Stimulated activated CD8-positive, alpha-beta memory T cell treated with anti-CD3 and anti-CD28 coated beads, Interleukin-4, amount 100 ng/mL, for 4 hours (primary cell): ENCODE measurements around the gene NGEF.
"Not testable (repeated sequence)": the region's sequence is repeated elsewhere in the genome, so short reads cannot be mapped to it uniquely, and the experiment has no call there.

Source experiments
- DNase-seq, 2 donors: peaks; one replicate each; pipeline ENCODE4 v3.0.0-alpha.2; 2020; ENCODE audit warnings: low read depth in 2 of 2, low spot score in 1 of 2

Gene NGEF

DNA sequence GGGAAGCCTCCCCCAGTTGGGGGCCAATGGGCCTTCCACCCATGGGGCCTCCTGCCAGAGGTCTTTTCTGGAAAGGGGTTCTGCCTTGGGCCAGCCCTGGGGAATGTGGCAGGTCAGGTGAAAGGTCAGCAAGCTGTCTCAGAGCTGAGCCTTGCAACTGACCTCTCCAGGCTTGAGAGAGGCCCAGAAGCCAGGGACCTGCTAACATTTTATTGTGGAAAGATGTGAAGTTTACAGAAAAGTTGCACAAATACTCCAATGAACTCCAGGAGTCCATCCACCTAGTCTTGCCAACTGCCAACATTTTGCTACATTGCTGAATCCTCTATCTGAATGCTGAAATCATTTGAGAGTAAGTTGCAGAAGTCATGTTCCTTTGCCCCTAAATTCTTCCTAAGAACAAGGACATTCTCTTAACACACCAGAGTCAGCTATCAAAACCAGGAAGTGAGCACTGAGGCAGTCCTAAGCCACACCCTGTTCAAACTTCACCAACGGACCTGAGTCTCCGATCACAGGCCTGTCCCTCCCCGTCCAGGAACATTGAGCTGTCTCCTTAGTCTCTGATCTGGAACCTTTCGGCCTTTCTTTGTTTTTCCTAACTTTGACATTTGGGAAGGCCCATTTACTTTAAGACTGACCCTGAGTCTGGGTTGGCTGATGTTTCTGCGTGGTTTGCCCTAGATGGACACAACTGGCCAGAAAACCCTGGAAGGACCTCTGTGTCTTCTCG lies 139.0 kb downstream of the NGEF start:
- DNase-seq, result no peak

DNA sequence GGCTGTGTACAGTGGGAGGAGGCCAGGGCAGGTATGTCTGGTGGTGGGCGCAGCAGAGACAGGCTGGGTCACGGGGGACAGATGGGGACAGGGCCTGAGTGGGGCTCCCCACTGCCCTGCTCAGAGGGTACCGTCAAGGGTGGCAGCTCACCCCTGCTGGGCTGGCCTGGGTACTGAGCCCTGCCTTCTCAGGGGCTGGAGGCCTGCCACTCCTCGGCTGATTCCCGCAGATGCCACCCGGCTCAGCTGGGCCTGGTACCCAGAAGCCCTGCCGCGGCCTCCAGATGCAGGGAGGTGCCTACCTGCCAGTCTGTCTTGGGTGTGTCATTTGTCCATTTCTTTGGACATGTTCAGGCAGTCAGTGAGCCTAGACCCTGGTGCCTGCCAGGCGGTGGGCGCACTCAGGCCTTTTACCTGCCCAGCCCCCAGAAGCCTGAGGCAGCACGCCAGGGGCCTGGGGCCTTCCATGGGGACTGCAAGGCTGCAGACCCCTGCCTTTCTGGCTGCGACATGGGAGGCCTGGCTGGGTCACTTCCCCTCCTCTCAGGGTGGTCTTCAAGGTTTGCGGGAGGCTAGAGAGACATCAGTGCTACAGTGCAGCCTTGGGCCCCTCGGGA lies 139.7 kb downstream of the NGEF start:
- no peak for DNase-seq

DNA sequence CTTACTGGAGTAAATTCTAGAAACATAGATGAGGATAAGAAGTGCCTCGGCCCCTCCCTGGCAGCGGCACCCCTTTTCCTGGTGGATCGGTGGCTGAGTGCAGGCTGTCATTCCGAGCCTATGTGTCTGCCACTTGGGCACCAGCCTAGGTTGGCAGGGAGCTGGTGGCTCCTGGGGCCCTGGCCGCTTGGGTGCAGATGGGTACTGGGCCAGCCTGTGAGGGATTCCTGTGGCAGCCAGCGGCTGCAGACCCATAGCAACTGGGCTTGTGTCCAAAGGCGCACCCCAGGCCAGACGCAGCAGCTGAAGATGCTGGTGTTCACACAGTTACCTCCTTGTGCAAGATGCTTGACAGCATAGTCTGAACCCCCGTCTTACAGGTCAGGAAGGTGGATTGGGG lies 140.2 kb downstream of the NGEF start:
- DNase-seq, result no peak

DNA sequence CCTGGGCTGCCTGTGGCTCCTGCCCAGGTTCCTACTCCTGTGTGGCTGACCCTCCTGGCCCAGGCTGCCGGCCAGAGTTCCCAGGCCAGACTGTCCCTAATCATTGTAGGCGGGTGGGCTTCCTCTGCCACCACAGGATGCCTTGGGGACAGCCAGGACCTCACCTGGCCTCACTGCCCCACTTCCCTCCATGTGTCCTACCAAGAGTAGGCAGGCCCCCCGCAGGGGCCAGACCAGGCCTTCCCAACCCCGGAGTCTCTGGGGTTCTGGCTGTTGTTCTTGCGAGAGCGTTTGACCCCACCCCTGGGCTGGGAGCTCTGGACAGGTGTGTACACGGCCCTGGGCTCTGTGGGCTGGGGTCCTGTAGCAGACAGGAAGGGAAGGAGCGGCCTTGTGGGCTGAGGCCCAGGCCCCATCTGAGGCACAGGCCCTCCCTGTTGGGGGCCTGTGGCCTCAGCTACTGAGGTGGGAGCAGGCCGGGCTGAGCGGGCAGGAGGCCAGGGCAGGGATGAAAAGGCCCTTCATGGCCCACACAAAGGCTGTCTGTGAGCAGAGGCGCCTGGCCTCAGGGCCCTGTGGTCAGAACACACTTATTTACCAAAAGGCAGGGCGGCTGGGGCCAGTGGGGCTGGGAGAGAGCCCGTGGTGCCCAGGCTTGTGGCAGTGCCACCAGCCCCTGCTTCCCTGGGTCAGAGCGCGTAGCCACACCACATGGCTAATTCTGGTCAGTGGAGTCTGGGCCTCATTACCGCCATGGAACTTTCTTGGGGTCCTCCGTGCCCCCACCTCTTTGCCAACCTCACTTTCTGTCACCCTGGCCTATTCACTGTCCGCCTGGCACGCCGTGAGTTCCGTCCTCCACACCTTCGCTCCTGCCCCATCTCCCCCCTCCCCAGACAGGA lies 141.0 kb downstream of the NGEF start:
- no peak for DNase-seq

DNA sequence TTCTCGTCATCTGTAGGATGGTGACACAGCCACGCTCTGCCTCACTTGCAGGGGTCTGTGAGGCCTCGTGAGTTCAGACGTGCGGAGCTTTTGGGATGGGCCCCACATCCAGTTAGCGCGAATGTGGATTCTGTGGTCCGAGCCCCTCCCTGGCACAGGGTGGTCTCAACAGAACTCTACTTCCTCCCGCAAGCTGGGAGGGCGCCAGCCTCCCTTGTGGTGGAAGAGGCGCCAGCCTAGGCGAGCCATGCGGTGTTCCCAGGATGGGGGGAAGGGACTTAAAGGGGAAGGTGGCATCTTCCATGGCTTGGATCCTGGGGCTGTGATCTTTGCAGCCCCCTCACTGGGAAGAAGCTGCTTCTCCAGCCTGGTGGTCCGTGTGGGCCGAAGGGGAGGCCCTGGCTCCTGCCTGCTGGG lies 141.6 kb downstream of the NGEF start:
- no peak for DNase-seq

DNA sequence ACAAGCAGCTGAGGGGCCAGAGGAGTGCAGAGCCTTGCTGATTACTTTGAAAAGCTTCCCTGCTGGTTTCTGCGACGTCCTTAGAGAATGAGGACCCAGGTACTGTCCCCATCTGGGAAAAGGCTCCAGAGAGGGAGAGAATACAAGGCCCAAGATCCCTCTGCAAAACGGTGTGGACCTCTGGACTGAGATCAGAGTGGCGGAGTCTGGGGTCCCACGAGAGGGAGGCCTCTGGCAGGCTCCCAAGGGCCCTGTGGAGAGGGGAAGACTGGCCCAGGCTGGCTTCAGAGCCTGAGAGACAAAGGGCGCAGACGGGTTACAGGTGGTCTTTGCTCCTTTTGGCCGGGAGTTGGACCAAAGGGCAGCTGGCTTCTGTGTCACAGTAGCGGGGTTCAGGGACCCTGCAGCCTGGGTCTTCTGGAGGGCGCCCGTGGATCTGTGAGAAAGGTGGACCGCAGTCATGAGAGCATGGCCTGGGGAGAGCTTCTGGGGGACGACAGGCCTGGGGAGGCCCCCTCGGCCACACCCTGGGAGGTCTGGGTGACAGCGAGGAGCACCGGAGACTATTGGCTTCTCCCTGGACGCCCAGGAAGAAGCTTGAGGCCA lies 142.2 kb downstream of the NGEF start:
- DNase-seq, result no peak

DNA sequence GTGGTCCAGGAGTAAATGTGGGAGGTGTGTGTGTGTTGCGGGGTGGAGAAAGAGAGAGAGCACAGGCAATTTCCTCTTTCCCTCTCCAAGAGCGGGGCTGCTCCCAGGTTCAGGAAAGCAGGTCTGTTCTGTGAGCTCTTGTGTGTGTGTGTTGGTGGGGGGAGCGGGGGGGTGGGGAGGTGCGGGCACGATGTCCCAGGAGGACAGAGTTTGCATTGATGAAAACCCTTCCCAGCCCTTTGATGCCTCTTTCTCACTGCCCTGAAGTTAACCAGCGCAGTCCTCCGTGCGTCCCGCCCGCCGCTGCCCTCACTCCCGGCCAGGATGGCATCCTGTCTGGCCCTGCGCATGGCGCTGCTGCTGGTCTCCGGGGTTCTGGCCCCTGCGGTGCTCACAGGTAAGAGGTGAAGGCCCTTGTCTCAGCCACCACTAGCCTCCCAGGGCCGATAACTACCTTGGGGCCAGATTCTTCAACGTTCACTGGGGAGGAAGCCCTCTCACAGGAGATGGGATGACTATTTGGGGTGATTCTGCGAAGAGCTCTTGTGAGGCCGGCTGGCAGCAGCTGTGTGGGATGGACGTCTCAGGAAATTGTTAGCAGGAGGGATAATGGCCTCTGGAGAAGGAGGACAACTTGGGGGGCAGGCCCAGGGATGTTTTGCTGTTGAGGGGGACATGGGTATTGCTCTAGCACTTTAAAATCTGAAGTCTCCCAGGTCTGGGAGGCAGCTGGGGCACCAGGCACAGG lies 142.9 kb downstream of the NGEF start, which contains the start of gene SNORC:
Gene SNORC (plus strand): TSS at position 247 of the 748 bp plus-strand sequence. CDS start 78 bp downstream, at position 325.
- DNase-seq, result no peak

DNA sequence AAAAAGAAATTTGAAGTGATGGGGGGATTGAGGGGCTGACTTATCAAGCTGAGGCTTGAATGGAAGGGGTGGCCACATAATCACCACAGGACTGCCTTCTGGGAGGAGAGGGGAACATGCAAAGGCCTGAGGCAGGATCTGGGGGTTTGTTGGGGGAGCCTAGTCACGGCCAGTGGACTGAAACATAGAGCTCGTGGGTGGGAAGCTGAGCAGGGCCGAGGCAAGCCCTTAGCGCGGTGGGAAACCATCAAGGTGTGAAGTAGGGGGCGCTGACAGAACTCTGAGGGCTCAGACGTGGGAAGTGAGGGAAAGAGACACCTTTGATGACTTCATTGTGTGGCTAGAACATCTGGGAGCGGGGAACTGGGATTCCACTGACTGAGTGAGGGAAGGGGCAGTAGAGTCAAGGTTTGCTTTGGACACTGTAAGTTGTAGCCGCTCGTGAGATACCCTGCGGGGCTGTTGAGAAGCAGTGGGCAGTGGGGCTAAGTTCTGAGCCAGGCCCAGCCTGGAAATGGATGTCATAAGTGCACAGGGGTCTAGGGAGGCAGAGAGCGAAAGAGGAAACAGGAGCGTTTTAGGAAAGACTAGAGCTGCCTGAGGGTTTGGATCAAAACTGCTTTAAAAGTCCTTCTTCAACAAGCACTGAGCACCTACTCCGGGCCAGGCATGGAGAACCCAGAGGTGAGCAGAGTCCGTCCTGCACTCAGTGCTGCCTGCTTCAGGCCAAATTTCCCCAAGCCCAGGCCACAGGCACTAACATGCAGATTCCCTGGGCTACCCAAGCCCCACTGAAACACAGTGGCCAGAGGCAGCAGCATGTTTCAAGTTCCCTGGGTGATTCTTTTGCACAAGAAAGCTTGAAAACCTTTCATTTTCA lies 143.7 kb downstream of the NGEF start:
- no peak for DNase-seq

DNA sequence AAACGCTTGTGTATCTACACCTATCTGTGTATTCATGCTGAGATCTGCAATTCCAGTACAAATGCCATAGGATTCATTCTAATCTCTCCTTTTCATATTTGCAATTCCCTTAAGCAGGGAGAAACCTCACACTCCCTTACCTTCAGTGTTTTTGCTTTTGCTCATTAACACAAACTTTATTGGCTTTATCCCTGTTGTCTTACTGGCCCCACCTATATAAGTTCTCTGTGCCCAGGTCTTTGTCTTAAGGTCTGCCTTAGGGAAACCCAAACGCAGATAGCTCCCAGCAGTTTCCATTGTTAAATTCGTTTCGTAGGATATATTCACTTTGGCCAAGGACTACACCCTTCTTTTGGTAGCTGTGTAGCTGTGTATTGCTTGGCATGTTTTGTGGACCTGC lies 147.0 kb downstream of the NGEF start:
- no peak for DNase-seq

DNA sequence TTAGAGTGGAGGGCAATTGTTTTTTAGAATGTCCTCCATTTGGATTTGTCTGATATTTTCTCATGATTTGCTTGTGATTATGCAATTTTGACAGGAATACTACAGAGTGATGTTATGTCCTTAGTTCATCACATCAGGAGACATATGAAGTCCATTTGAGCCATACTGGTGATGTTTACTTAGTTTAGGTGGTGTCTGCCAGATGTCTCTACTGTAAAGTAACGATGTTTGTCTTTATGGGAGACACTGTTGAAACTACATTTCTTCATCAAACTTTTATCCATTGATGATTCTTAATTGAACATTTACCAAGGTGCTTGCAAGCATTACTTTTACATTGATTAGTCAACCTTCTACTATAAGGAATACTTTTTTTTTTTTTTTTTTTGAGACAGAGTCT lies 147.9 kb downstream of the NGEF start:
- DNase-seq, result no peak

DNA sequence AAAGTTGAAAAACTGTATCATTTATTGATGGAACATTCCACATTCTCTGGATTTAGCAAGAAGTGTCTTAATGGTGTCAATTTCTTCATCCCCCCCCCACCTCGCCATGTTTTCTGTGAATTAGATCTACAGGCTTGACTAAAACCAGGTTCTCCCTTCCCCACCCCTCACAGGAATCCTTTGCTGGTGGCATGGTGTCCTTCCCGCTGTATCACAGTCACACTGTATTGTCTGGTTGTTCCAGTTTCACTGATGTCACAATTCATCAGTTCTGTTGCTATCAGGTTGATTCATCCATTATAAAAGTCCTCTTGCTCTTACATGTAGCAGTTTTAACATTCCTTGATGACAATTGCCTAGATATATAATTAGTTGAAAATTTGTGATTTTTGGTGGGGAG lies 149.1 kb downstream of the NGEF start:
- no peak for DNase-seq

DNA sequence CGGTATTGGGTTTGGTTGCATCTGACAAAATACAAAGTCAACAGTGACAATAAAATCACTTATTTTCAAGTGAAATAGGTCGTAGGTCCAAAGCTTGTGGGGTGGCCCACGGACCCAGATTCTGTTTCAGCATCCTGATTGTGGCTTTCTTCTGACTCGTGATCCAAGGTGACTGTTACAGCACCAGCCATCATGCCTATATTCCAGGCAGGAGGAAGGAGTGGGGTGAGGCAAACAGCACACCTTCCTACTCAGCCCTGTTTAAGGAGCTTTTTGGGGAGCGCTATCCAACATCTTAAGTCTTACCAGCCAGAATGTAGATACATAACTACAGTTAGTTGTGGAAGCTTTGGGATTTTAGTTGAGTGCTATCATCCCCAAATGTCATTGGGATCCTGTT lies 151.7 kb downstream of the NGEF start:
- DNase-seq, result no peak

DNA sequence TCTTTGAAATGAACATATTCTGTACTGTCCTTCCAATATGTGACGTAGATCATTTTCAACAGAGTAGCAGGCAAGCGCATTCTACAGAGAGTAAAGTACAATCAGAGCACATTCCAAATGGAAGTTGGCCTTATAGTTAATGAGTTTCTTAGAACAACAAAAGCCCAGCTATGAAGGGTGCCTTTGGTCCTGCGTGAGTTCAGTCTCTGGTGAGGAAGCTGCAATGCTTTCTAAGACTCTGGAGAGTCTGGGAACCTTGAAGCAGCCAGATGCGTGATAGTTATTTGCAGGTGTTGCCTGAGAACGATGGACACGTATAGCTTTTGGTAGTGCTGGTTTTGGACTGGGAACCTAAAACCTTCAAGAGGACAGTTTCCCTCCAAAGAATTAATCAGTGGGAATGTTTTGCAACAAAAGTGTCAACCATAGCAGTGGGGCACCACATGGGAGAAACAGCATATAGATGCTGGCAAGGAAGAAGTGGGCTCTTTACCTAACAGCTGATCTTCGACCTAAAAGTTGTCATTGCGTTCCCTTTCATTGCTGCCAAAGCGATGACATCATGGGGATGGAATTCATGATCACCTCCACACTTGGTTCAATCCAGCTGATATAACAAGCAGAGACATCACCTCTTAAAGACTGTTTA lies 152.3 kb downstream of the NGEF start:
- no peak for DNase-seq

DNA sequence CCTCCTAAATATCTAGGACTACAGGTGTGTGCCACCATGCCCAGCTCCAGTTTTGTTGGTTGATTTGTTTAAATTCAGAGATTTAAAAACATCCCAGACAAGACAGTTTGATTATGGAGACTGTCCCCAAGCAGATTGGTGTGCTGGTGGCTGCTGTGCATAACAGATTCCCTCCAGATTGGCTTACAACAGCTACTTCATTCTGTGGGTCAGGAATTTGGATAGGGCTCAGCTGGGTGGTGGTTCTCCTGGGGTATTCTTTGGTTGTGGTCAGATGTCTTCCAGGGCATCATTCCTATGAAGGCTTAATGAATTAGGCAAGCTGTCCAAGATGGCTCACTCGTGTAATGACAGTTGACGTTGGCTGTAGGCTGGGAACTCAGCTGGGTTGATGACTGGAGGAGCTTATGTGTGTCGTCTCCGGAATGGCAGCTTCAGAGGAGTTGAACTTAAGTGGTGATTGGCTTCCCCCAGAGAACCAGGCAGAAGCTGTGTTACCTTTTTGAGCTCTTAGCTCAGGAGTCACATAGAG lies 153.6 kb downstream of the NGEF start:
- no peak for DNase-seq

DNA sequence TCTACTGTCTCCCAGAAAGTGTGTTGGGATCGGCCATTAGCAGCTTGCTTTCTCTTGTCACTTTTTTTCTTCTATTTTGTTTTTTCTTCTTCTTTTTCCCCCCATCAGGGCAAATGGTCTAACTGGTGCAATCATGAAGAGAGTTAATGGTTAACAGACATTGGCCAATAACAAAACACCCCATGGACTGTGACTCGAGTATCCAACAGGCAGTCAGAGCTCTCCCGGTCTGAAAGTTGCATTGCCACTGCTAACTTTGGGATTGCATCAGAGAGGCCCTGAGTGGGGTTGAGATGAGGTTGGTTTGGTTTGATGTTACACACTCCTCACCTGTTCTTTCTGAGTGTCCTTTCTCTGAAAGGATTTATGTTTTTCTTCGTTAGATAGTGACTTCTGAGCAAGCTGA lies 155.9 kb downstream of the NGEF start:
- no peak for DNase-seq

DNA sequence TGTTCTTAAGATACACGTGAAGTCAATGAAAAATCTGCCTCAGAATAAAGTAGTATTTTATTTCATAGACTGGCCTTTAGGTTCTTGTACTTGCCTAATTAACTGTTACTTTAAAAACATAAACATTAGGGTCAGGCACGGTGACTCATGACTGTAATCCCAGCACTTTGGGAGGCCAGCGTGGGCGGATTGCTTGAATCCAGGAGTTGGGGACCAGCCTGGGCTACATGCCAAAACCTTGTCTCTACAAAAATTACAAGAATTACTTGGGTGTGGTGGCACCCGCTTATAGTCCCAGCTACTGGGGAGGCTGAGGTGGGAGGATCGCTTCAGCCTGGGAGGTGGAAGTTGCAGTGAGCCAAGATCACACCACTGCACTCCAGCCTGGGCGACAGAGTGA lies 159.0 kb downstream of the NGEF start:
- no peak for DNase-seq

DNA sequence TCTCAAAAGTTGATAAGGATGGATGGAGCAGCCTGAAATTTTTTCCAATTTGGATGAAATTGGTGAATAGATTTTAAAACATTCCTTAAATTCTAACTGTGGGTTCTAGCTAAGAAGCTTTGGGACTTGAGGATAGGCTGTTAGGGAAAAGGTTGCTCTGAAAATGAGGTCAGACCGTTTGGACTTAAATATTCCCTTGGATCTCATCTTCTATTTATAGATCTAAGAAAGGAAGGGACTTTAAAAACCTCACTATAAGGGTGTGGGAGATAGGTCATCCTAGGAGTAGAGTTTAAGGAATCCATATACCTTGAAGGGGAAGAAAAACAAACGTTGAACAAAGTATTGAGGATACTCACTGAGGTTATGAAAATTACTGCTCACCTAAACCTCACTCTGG lies 160.4 kb downstream of the NGEF start:
- no peak for DNase-seq

DNA sequence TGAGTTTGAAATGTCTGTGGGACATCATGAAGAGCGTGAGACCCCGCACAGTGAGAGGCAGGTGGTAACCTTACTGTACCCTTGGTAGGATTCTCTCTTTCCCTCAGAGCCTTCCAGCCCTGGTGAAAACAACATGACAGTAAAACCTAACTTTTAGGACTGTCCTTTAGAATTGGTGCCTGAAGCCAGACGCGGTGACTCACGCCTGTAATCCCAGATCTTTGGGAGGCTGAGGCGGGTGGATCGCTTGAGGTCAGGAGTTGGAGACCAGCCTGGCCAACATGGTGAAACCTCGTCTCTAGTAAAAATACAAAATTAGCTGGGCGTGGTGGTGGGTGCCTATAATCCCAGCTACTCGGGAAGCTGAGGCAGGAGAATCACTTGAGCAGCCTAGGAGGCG lies 161.0 kb downstream of the NGEF start:
- DNase-seq, result not testable (repeated sequence)

DNA sequence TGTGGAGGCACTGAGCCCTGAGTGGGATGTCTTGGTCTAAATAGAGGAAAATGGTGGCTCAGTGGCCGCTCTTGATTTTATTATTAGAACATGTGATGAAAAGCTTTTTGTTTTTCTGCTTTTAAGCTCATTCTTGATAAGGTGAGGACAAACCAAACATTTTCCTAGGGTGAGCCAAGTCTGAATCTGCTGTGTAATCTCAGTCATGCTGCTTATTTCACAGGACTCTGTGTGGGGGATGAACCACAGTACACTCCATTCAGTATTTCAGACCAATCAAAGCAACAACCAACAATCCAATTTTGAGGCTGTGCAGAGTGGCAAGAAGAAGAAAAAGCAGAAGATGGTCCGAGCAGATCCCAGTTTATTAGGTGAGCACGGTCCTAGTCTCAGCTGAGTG lies 163.0 kb downstream of the NGEF start:
- no peak for DNase-seq
